Femur (tissue), 1 donor: ENCODE measurements around the gene IL17B.

Source experiments
- DNase-seq: peaks from one replicate; pipeline ENCODE4 v3.0.0-alpha.2; 2017

The IL17B gene

DNA sequence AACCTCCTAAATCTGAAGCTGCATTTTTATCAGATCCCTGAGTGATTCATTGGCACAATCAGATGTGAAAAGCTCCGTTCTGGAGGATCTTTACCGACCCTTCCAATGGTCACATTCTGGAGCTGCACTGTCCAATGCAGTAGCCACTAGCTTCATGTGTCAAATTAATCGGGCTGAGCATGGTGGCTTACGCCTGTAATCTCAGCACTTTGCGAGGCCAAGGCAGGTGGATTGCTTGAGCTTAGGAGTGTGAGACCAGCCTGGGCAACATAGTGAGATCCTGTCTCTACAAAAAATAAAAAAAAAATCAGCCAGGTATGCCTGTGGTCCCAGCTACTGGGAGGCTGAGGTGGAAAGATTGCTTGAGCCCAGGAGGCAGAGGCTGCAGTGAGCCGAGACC lies 3.7 kb downstream of the IL17B start:
- DNase-seq, result no peak

DNA sequence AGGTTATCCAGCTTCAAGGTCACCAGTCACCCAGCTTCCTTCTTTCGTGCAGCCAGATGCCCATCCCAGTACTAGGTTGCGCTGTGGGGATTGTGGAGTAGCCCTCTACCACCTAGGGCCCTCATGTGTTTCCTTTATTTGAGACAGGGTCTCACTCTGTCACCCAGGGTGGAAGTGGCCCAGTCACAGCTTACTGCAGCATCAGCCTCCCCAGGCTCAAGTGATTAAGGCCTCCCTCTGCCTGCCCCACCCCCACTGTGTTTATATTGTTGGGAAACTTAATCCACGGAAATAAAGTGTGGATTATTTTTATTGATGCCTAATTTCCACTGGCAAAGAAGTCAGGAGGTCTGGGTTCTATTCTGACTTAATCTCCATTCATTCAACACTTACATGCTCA lies 4.3 kb downstream of the IL17B start:
- no peak for DNase-seq

DNA sequence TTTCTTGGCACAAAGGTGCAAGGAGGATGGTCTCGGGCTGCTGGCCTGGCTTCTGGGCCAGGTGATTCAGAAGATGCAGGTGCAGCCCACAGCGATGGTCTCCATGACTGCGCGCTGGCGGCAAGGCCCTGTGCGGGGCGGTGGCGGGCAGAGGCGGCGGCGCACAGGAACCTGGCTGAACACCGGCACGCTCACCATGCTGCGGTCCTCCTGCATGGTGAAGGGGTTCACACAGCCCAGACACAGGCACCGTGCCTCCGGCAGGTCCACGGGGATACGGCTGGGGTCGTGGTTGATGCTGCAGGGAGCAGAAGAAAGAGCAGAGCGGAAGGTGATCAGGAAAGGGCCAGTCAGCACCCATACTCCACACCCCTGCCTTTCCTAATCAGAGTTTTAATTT lies 4.8 kb downstream of the IL17B start:
- no peak for DNase-seq

DNA sequence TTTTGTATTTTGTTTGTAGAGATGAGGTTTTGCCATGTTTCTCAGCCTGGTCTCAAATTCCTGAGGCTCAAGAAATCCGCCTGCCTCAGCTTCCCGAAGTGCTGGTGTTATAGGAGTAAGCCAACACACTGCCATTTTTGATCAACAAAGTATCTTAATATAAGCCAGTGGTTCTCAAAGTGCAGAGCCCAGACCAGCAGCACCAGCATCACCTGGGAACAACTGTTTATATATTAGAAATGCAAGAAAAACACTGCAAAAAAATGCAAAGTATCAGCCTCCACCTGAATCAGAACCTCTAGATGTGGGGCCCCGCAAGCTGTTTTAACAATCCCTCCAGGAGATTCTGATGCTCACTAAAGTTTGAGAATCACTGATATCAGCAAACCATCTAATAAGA lies 6.2 kb downstream of the IL17B start:
- DNase-seq, result no peak

DNA sequence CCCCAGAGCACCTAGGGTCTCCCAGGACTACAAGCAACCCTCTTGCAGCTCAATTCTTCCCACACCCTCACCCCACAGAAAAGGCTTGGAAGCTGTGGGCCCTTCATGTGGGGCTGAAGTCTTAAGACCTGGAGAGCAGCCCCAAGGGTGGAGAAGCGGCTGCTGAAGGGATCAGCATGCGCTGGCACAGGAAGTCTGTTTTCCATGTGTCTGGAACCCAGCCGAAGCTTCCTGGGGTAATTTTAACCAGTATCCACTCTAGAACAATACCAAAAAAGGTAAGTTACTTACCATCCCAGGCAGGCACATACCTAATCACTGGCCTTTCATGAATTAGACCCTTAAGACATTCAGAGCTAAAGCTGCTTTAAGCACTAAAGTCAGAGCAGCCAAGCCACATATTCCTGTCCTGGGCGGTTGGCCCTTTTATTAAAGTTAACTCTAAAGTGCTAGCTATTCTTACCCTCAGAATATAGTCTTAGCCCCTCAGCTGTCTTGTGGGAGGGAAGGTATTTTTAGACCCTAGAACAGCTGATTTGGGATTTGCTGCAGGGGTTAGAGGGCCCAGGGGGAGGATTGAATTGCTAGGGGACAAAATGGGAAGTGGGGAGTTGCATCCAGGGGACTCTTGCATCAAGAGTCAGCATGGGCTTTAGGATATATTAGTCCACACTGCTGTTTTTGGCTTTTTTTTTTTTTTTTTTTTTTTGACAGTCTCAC lies 6.9 kb downstream of the IL17B start:
- DNase-seq, result no peak

DNA sequence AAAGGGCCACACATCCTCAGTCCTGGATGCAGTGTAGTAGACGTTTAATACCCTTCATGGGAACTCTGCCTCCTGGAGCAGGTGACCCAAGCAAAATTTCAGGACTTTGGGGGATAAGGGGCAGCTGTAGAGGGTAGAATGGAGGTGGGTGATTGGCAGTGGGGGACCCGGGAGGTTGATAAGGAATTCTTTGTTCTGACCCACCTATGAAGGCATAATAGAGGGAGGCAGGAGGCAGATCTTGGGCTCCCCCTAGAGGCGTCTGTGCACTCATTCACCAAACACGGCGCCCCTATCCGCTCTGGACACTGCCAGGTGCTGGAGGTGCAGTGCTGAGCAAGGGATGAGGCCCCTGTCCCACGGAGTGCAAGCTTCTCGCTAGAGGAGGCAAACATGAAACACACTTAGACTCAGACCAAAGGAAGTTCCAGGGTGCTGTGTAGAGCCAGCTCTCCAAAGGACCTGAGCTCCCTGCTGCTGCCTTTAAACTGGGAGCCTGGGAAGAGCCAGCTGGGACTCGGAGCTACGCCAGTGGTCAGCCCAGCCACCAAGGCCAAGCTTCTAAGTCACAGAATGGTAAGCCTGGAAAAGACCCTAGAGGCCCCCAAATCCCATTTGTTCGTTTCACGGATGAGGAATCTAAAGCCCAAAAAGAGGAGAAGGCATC lies 7.7 kb downstream of the IL17B start:
- peak; percentile 66 for DNase-seq

DNA sequence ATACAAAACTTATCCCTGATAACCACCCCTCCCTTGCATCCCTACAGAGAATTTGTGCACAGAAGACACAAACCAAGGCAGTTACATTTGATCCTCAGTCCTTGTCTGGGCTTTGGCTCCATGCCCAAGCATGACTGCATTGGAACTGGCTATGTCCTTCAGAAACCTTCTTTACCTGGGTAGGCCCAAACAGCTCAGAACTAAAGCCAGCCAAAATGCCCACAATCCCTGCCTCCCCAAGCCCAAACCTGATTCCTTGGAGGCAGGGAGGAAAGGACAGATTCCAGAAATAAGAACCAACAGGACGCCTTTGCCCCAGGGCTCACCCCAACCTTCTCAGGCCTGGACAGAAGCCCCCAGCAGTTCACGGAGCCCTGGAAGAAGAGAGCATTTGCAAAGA lies 8.2 kb downstream of the IL17B start:
- no peak for DNase-seq

DNA sequence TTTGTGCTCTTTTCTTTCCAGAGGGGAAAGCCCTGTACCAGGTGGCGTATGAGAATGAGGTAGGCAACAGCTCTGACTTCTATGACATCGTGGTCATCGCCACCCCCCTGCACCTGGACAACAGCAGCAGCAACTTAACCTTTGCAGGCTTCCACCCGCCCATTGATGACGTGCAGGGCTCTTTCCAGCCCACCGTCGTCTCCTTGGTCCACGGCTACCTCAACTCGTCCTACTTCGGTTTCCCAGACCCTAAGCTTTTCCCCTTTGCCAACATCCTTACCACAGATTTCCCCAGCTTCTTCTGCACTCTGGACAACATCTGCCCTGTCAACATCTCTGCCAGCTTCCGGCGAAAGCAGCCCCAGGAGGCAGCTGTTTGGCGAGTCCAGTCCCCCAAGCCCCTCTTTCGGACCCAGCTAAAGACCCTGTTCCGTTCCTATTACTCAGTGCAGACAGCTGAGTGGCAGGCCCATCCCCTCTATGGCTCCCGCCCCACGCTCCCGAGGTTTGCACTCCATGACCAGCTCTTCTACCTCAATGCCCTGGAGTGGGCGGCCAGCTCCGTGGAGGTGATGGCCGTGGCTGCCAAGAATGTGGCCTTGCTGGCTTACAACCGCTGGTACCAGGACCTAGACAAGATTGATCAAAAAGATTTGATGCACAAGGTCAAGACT lies 11.0 kb downstream of the IL17B start:
- DNase-seq, result no peak

DNA sequence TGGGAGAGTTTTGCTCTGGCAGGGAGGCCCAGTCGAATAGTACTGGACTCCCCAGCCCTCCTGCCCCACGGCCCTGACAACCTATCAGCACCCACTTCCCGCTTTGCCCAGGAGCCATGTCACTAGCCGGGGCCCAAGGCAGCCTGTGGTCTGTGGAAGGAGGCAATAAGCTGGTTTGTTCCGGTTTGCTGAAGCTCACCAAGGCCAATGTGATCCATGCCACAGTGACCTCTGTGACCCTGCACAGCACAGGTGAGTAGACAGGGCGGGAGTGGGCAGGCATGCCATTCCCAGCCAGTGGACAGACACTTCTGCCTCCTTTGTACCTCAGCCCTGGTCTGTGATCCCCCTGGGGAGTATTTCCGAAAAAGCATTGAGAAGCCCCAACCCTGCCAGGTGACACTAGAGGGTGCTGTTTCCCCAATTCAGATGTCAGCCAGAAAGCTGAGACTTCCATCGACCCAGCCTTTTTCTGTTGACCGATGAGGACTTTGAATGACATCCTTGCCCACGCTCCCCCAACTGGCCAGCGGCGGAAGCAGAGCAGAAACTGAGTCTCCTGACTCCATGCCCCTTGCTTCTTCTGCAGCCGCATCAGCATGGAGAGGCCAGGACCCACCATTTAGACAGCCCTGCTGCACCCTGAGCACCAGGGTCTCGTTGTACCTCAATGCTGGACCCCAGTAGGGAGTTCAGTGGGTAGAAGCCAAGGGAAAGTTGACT lies 11.7 kb downstream of the IL17B start:
- peak; percentile 71 for DNase-seq

DNA sequence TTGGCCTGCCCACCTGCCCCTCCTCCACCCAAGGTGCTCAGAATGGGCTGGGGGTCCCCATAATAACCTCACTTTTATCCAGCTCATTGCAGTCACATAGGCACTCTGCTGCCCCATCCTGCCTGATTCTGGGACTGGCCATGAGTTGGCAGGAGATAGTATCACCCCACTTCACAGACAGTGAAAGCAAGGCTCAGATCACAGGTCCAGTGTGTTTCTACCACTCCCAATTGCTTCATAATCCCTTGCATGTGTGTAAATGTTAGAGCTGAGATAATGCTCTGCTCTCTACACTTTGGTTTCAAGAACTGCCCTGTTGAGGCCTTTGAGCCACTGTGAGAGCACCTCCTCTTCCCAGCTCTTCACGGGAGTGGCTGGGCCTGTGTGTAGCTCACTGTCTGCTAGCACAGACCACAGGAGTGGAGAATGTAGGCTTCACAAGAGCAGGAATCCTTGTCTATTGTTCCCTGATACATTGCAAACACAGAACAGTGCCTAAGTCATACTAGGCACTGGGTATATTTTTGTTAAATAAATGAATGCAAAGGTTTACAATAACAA lies 12.8 kb downstream of the IL17B start:
- no peak for DNase-seq

DNA sequence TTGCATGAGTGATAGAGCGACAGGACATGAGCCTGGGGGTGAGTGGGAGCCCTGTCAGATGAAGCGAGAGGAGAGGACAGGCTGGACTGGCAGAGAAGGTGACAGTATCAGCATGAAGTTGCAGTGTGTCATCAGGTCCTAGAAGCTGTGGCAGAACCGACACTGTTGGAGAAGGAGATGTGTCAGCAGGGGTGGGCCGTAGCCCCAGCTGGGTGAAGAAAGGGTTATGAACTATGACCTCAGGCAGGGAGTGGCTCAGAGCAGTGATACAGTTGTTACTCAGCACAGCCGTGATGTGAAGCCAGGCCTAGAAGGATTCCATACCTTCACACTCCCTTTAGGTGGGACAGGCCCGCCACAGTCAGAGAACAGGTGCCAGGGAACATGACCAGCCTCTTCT lies 13.7 kb downstream of the IL17B start:
- DNase-seq, result no peak

DNA sequence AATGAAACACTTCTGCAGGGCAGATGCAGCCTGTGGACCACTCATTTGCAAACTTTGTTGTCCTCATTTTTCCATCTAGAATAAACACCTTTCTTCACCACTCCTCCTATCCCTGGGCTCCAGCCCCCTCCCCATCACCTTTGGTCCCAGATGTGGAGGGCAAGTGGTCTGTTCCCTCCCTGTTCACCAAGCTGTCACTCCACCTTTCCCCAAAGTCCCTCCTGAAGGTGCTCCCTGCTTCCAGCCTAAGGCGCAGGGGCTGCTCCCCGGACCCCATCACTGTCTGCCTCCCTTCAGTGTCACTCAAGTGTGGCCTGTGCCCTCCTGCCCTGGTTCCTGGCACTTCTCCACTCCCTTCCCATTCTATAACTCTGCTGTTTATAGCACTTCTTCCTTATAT lies 14.4 kb downstream of the IL17B start:
- no peak for DNase-seq

DNA sequence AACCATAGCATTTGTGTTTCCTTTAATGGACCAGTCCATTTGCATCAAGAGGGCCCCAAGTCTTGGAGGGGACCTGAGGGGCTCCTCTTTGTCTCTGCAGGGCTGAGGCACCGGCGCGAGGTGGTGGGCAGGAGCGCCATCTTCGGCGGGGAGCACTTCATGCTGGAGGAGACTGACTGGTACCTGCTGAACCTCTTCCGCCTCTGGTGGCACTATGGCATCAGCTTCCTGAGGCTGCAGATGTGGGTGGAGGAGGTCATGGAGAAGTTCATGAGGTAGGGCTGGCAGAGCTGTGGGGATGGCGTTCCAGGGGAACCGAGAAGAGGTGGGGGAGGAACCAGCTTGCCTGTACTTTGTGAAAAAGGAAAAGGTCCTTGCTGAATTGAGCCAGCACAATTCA lies 15.2 kb downstream of the IL17B start:
- DNase-seq, result no peak

DNA sequence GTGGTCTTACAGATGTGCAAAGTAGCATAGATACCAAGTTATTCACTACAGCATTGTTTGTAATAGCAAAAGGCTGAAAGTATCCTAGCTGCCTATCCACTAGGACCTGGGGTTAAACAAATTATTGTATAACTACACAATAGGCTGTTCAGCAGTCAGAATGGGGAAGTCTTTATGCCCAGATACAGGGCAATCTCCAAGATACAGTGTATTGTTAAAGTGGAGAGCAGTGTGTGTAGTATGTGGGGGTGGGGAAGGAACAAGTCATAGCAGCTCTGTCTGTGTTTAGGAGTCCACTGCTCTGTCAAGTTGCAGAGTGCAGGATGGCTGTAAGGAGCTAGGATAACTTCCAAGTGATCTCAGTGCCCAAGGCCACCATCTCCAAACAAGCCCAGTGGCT lies 15.7 kb downstream of the IL17B start:
- DNase-seq, result no peak

DNA sequence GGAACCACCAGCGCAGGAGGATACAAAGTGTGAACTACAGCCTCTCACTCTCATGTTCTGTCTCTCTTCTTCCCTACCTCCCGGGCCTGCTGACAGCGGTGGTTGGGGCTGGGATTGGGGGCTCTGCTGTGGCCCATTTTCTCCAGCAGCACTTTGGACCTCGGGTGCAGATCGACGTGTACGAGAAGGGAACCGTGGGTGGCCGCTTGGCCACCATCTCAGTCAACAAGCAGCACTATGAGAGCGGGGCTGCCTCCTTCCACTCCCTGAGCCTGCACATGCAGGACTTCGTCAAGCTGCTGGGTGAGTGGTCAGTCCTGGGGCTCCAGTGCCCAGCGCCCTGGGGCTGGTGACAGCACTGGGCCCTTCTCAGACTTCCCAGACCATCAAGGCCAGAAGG lies 16.6 kb downstream of the IL17B start:
- no peak for DNase-seq

DNA sequence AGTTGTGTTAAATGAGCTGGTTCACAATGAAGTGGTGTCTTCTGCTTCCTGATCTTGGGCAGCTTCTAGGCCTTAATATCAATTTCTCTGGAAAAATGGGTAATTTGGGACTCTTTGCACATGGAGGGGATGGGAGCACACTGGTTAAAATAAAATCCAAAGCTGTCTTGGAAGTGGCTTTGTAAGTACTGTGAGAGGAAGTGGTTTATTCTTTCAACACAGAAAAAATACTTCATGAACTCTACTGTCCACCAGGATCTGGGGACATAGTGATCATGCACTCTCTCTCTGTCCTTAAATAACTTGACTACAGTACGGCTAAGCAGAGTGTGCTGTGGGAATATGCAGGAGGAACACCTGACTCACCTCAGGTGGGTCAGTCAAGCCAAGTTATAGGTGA lies 18.8 kb downstream of the IL17B start:
- no peak for DNase-seq

DNA sequence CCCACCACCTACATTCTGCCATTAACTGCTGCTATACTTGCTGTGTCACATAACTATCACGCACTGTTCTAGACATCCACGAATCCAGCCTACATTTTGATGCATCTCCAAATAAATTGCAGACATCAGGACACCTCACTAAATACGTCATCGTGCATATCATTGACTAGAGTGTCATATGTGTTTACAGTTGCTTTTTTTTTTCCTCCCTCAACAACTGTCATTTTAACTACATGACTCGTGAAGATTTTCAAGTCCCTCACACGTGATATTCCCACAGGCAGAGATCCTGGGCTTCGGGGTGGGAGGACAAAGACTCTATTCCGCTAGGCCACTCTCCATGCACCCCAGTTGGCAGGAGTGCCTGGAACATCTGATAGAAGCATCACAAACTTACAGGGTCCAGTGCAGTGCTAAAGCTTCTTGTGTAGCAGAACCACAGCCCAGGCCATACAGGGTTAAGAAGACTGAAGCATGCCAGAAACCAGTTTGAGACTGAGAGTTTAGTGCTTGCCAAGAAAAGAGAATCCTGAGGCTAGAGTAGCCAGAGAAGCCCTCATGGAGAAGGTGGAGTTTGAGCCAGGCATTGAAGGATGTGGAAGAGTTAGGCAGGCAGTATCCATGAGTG lies 20.1 kb downstream of the IL17B start:
- DNase-seq, result no peak

DNA sequence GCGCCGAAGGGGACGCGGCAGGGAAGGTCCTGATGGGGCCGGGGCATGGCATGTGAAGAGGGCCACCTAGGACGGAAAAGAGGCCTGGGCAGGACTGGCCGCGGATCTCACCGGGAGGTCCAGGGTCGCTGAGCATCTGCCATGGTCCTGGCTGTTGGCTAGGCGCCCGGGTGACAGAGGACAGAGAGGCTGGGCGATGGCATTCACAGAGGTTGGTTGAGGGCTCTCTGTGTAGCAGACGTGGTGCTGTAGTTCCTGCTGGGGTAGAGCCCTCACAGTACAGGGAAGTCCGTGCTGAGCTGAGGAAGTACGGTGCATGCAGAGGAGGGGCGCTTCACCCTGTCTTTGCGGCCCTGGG lies 20.8 kb downstream of the IL17B start:
- peak; percentile 61 for DNase-seq

DNA sequence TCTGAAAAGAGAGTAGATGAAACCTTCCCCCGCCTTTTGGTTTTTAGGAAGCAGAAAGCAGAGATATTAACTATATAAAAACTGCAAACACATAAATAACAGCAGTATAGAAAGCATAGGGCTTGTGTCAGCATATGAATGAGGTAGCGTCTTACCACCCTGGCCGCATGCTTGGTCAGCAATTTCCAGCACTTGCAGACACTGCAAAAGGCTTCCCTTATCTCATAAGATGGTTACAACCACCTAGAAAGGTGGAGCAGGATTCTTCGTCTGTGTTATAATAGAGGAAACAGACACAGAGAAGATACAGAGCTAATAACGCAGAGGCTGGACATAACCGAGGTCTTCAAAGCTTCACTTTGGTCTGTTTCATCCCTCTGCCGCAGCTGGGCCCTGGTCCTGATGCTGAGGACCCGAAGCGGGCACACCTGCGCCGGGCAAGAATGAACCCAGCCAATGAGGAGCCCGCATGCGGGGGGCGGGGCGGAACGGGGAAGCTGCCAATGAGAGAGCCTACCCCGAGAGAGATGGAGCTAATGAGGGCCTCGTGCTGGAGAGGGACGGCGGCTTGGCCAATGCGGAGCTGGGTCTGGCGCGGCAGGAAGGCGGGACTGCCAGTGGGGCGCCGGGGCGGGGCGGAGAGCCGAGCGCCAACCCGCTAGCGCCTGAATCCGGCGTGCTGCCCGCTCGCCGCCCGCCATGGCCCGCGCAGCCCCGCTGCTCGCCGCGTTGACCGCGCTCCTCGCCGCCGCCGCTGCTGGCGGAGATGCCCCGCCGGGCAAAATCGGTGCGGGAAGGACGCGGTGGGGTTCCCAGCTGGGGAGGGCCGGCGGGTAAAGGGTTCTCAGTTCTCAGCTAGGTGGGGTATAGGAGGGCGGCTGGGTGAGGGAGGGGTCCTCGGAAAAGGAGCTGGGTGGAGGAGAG lies 21.5 kb downstream of the IL17B start, which contains the start of gene PCYOX1L:
Gene PCYOX1L, plus strand, starts transcription at position 677 of the 924 bp plus-strand sequence. Its CDS starts 23 bp downstream, at position 700.
- DNase-seq, result peak; percentile 97

DNA sequence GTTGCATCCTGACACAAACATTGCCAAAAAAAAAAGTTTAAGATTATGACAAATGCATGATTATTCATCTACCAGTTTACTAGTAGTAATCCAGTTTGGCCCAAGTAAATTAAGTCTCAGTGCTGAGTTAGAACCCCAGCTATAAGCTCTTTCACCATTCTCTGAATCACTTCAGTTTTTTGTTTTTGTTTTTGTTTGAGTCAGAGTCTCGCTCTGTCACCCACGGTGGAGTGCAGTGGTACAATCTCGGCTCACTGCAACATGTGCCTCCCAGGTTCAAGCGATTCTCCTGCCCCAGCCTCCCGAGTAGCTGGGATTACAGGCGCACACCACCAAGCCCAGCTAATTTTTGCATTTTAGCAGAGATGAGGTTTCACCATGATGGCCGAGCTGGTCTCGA lies 22.7 kb downstream of the IL17B start:
- DNase-seq, result no peak

DNA sequence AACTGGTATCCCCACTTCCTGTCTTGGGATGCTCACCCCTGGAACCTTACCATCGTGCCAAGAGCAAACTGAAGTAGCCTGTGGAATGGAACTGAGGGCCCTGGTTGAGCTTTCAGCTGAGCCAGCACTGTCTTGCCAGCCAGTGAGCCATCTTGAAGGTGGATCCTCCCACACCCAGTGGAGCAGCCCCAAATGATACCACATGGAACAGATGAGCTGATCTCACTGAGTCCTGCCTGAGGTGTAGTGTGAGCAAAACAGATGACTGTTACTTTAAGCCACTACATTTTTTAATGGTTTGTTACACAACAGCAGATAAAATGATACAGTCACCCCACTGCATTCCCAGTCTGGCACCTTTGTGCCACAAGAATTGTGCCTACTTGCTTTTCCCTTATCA lies 23.4 kb downstream of the IL17B start:
- DNase-seq, result no peak

DNA sequence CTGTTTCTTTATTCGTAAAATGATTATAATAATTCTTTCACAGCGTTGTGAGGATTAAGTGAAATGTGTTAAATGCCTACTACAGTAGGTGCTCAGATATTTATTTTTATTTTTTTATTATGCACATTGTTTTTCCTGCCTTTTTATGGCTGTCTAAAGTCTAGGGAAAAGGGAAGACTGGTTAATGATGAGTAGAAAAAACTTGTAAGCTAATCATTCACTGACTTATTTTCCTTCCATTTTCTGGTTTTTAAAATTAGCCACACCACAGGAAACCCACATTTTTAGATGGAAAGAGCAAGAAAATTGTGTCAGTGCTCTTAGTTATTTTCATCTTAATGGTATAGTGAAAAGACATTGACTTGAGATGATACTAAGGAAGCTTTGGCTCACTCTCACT lies 25.2 kb downstream of the IL17B start:
- no peak for DNase-seq
